HG03159 (cell line): Measurements from ENCODE around the gene INPP5E.
A peak's percentile ranks its signal among the peaks of the same experiment; 100 is the strongest.
"Not testable (repeated sequence)": the region's sequence is repeated elsewhere in the genome, so short reads cannot be mapped to it uniquely, and the experiment has no call there.

ENCODE experiments used
- ATAC-seq: cut with Tn5 transposase; IDR thresholded peaks from one replicate; pipeline ENCODE4 v1.9.1; 2021; ENCODE audit warnings: mild to moderate bottlenecking, moderate library complexity; ENCODE audit not compliant: unreplicated experiment

The INPP5E gene

GRCh38 chr9:136430588-136431234 is 8.9 kb downstream of the INPP5E start:
- no peak for ATAC-seq

GRCh38 chr9:136429683-136430491 is 9.8 kb downstream of the INPP5E start:
- no peak for ATAC-seq

- no peak for ATAC-seq
These were observed 10.5 kb downstream of the INPP5E start for GRCh38 chr9:136429075-136429628.

- ATAC-seq, result no peak
These were observed 12.9 kb downstream of the INPP5E start for GRCh38 chr9:136426787-136427186.

GRCh38 chr9:136425367-136425766 is 14.3 kb downstream of the INPP5E start:
- ATAC-seq, result not testable (repeated sequence)

- ATAC-seq, result no peak
These were observed 14.8 kb downstream of the INPP5E start for GRCh38 chr9:136424750-136425362.

- ATAC-seq, result no peak
These were observed 16.1 kb downstream of the INPP5E start for GRCh38 chr9:136423432-136424146.

GRCh38 chr9:136422876-136423275 is 16.8 kb downstream of the INPP5E start:
- no peak for ATAC-seq

GRCh38 chr9:136421791-136422190 is 17.9 kb downstream of the INPP5E start:
- ATAC-seq, result no peak

- ATAC-seq, result no peak
These were observed 20.6 kb downstream of the INPP5E start for GRCh38 chr9:136419092-136419420.

- ATAC-seq, result no peak
These were observed 21.2 kb downstream of the INPP5E start for GRCh38 chr9:136418182-136419091.

- ATAC-seq, result no peak
These were observed 22.7 kb downstream of the INPP5E start for GRCh38 chr9:136416914-136417313.

GRCh38 chr9:136416427-136416826 is 23.2 kb downstream of the INPP5E start:
- no peak for ATAC-seq

- no peak for ATAC-seq
These were observed 26.7 kb downstream of the INPP5E start for GRCh38 chr9:136412962-136413361.

GRCh38 chr9:136411378-136411777 is 28.3 kb downstream of the INPP5E start:
- ATAC-seq, result no peak

GRCh38 chr9:136410500-136411287 is 29.0 kb downstream of the INPP5E start, which contains the start of the genes ENTR1 and PMPCA:
Gene ENTR1, minus strand, starts transcription at chr9:136410614. Its CDS starts 217 bp downstream, at chr9:136410397.
Gene PMPCA, plus strand, starts transcription at chr9:136410658. Its CDS starts 11 bp downstream, at chr9:136410669.
- peak; percentile 81 for ATAC-seq

- ATAC-seq, result no peak
These were observed 29.8 kb downstream of the INPP5E start for GRCh38 chr9:136409557-136410455.

GRCh38 chr9:136407911-136408310 is 31.7 kb downstream of the INPP5E start:
- no peak for ATAC-seq
